Stimulated activated CD4-positive, alpha-beta T cell treated with anti-CD3 and anti-CD28 coated beads, Interleukin-12 subunit alpha, Interleukin-12 subunit beta, amount 100 ng/mL, for 24 hours (primary cell): ENCODE results near the gene ALDOC.
"Not testable (repeated sequence)": the region's sequence is repeated elsewhere in the genome, so short reads cannot be mapped to it uniquely, and the experiment has no call there.

ENCODE experiments used
- DNase-seq, 2 experiments: peaks; one replicate each; pipeline ENCODE4 v3.0.0-alpha.2; 2020; ENCODE audit warnings: low read depth in 2 of 2

ALDOC gene

DNA sequence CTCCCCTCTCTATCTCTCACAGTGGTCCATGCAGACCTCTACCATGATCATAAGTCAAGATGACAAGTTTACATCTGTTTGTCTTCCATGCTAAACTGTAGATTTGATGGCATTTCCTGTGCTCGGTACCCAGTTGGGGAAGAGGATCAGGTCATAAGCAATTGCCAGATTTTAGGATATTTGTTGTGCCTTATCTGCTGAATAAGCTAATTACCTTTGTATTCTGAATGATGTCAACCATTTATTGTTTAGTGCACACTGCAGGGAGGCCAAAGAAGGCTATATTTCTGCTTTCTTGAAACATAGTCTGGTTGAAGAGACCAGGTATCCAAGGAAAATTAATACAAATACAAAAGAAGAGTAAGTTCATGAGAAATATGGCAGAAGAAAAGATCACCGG lies 5.8 kb upstream of the ALDOC start:
- no peak for DNase-seq

DNA sequence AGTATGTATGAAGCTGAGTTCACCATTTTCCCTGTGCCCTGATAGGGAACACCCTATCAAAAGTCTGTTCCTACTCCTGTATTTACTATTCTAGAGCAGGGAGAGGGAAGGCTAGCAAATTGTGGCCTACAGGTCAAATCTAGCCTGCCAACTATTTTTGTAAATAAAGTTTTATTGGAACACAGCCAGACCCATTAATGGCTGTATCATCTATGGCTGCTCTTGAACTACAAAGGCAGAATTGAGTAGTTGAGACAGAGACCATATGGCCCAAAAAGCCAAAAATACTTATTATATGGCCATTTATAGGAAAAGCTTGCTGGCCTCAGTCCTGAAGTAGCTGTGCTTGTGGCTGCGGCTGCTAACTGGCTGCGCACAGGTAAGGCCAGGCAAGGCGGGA lies 4.3 kb upstream of the ALDOC start:
- DNase-seq = no peak

DNA sequence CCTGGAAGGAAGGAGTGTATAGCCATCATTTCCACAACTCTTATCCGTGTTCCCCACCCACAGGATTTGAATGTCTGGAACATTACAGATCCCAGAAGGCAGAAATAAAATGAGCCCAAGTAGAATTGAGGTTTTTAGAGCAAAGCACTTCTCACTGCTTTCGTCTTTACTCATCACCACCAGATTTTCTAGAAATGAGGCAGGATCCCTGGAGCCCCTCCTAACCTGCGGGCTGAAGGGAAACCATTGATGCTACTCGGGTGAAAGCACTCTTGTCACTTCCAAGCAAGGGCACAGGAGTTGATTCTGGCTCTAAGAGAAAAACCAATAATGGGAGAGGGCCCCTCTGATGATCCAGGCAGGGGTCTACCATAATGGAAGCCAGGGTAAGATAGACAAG lies 2.8 kb upstream of the ALDOC start:
- no peak for DNase-seq

DNA sequence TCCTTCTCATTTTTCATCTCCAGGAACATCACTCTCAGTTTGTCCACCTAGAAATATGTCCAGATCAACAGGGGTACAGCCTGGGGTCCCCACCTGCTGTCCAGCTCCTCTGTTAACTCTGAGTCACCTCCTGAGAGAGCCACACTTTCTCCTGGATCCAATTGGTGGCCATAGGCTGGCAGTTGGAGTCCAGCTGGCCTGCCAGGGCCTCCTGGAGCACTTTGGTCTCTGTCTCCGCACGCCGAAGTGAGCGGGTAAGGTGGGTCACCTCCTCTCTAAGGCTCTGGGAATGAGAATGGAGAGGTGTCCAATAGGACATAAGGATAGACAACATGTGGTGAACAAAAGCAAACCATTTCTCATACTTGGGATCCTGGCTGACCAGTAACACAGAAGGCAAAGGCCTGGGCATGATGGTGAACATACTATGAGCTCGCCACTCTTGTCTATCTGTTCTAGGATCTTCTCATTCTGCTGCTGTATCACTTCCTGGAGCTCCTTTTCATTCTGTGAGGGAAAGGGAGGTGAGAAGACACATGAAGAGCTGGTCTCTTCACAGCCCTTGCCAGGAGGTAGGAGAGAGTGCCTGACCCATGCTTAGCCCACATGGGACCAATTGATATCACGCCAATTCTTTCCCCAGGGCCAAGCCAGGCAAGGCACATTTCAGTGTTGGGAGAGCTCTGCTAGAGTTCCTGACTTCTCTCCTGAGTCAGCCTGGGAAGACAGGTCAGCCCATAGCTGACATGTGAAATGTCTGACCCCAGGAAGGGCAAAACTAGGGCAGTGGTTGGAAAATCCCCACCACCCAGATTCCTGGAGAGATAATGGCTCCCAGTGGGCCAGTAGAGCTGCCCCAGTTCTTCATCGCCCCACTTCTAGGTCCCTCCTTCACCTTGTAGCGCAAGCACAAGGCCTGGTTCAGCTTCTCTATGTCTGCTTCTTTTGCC lies 1.8 kb upstream of the ALDOC start:
- DNase-seq = no peak

DNA sequence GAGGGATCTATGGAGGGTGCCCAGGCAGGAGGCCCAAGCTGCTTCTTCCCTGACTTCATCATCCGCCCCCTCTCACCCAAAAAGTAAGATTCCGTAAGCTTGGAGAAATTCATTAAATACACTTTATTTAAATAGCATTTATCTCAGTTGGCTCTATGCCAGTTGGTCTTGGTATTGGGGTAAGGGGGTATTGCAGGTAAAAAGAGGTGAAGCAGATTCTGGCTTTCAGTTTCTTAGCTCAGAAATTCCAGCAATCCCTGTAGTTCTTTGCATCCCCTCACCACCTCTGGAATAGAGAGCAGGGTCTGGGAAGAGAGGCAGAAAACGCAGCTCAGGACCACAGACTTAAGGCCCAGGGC lies 750 bp upstream of the ALDOC start:
- DNase-seq = no peak

DNA sequence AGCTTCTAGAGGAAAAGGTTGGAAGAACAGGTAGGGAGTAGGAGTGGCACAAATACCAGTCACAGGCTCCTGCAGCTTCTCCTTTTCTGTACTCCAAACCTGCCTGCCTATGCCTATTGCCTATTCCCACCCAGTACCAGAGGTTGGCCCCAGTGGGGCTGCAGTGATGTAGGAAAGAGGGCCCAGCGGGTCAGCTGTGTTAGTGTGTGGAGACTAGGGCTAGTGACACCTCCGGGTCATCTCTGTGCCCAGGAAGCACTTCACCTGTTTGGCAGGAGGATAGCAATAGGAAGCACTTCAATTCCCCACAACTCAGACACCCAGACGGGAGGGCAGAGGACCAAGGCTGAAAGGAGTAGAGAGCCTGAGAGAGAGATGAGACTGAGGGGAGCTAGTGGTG lies 679 bp downstream of the ALDOC start:
- not testable (repeated sequence) for DNase-seq

DNA sequence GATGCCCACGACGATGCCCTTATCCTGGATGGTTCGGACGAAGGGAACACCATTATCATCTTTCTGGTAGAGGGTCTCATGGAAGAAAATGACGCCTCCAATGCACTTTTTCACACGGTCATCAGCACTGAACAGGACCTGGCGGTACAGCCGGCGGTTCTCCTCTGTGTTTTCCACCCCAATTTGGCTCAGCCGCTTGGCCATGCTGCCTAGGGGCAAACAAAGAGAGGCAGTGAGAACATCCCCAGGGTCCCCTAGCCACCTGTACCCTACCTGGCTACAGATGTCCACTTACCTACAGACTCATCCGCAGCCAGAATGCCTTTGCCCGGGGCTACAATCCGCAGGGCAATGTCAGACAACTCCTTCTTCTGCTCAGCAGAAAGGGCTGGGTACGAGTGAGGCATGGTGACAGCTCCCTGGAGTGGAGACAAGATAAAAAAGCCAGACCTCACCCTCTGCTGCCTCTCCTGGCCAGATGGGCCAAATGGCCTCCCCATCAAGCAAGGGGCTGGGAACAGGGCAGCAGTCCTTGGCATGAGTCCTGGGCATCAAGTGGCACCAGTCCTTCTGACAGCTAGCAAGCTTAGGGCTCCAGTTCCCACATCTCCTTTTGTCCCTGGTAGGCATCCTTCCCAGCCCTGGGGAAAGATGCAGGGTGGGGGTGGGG lies 1.4 kb downstream of the ALDOC start:
- no peak for DNase-seq

DNA sequence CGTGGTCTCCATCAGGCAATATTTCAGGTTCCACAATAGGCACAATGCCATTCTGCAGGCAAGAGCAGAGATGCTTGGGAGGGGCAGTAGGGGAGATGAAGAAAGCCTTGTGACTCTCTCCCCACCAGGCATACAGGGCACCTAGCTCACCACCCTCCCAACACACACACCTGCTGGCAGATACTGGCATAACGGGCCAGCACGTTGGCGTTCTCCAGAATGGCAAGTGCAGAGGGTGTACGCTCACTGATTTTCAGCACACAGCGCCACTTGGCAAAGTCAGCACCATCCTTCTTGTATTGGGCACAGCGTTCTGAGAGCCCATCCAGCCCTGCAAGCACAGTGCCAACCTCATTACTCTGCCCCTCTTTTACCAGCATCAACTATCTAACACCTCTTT lies 2.2 kb downstream of the ALDOC start:
- DNase-seq = no peak

DNA sequence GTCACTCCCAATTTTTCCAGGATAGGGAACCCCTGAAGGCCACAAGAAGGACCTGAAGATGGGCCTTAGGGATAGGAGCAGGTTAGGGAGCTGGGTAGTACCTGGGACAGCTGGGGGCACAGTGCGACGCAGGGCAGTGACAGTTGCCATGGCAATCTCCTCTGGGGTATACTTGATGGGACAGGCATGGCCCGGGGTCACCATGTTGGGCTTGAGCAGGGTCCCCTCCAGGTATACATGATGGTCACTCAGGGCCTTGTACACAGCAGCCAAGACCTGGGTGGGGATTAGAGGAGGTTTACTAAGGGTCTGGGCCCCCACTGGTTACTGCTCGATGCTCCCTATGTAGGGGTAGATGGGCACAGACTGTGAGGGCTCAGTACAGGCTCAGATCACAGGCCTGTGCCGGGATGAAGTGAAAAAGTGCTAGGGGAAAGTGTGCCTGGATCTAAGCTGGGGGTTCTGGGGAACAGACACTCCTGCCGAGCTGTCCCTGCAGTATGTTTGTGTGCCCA lies 2.7 kb downstream of the ALDOC start:
- no peak for DNase-seq

DNA sequence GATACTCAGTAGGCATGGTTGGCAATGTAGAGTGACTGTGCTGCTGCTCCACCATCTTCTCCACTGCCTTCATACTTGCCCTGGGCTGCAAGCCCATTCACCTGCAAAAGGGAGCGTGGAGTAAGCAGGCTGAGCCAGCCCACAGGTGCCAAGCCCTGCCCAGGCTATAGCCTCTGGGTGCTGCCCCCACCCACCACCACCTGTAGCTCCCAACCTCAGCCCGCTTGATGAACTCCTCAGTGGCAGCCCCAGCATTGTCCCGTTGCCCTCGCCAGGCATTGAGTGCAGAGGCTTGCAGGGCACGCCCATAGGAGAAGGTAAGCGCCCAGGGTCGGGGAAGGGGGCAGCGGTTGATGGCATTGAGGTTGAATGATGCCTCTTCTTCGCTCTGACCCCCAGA lies 3.2 kb downstream of the ALDOC start:
- DNase-seq = no peak

DNA sequence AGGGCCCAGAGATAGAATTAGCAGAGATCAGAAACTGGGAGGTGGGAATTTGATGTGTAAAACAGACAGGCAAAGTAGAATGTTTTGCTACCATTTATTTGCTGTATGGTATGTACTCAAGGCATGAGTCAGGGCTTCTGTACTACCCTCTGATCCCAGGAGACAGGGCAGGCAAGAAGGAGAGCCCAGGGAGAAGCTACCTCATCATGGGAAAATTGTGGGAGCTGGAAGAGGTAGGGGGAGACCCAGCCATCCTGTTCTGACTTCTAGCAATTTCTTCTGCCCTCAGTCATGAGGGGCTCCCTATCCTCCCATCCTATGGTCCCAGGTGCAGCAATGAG lies 3.7 kb downstream of the ALDOC start:
- DNase-seq = no peak

DNA sequence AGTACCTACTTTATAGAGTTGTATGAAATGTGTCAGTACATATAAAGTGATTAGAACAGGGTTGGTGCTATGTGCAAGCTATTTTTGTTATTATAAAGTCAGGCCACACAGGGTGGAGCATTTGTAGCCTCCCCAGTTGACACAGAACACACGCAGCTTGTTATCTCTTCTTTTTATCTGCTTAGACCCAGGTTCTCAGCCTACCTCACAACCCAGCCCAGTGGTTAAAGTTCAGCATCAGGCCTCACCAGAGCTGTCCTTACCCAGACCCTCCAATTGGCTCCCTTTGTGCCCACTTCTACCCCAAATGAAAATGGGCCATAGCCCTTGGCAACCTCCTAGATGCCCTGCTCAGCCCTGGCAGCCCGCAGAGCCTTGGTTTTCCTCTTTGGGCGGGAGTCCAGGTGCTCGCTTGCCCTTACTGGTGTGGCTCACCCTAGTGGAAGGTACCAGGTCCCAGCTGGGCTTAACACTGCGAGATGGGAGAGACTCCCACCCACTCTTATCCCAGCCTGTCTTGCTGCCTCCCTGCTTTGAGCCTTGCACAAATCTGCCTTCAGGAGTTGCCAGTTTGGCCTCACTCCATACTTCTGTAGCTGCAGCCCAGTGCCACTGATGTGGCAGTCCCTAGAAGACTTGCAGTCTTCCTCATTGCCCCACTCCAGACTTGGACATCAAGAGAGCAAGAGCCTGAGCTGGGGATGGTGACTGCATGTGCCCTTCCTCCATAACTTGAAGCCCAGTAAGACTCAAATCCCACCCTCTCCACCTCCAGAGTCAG lies 4.2 kb downstream of the ALDOC start:
- no peak for DNase-seq

DNA sequence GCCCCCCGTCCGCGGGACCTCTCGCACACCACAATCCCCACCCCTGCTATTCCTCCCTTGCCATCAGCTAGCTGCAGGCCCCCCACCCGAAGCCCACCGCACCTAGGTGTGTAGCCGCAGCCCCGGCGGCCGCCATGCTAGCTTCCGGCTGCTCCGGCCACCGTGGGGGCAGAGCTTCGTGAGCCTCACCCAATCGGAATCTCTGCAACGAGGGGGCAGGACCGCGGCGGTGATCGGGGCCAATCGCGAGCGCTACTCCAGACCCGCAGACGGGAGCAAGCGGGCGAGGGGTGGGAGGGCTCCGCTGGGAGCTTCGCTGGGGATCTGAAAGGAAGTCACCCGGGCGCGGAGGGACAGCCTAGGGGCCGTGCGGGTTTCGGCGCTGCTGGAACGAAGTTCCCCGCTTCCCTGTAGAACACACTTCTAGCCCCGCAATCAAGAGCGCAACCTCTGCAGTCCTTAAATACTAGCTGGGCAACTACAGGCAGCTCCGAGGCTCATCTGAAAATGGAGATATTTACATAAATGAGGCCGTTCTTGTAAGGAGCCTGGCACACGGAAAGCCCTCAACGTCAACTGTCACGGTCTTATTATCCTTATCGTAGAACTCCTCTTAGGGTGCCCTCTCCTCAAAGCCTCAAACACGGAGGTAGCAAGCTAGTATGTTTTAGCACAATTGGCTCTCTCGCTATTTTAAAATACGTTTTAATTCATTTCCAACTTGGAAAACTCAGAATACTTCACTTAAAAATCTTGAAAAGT lies 5.2 kb downstream of the ALDOC start, which contains the start of gene PIGS:
Gene PIGS, minus strand, starts transcription at position 164 of the 762 bp plus-strand sequence. Its CDS starts 28 bp downstream, at position 136.
- DNase-seq = peak; percentile 89 to 94

DNA sequence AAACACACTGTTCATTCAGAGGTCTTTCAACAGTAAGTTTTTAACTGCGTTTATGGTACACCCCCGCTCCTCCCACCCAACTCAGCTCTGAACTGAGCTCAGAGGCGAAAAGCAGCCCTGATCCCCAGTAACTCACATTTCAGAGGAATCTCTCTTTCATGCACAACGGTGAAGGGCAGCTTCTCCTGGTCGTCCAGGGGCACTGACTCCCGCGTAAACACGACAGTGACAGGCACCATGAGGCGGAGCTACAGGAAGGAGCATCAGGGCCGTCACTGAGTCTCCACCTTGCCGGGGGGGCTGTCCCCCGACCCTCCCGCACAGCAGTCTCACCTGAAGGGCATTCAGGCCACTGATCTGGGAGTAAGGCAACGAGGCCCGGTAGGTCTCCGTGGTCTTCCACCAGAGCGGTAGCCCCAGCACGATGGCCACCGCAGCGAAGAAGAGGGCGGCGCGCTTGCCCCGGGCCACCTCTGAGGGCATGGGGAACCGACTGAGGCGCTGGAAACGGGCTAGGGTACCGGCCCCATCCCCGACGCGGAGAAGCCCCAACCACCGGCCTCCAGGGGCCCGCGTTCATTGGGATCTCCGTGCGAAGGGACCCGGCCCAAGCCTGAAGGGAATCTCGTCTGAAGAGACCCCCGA lies 5.9 kb downstream of the ALDOC start:
- peak in 1 of 2 experiments; percentile 38 for DNase-seq

DNA sequence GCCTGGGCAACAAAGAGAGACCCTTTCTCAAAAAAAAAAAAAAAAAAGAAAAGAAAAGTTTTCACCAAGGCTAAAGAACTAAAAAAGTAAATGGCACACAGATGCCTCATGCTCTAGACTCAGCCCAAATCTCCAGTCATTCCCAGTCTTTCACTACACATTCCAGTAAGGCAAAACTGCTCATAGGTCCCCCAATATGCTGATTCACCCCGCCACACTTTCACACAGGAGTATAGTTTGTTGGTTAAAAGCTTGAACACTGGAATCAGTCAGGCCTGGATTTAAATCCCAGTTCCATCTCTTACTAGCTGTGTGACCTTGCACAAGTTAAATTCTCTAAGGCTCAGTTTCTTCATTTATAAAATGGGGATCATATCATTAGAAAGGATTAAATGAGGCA lies 7.2 kb downstream of the ALDOC start:
- DNase-seq = no peak

DNA sequence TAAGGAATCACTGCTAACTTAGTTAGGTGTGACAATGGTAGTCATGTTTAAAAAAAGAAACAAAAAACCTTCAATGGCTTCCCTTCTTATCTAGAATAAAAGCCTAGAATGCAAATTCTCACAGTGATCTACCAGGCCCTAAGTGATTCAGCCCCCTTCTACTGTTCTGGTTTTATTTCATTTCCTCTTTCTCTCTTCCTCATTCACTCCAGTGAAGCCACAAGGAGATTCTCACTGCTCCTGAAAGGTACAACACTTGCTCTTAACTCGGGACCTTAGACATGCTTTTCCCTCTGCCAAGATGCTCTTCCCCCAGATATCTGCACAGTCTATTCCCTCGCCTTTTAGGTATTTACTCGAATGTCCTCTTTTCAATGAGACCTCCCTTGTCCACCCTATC lies 9.1 kb downstream of the ALDOC start:
- DNase-seq = no peak

DNA sequence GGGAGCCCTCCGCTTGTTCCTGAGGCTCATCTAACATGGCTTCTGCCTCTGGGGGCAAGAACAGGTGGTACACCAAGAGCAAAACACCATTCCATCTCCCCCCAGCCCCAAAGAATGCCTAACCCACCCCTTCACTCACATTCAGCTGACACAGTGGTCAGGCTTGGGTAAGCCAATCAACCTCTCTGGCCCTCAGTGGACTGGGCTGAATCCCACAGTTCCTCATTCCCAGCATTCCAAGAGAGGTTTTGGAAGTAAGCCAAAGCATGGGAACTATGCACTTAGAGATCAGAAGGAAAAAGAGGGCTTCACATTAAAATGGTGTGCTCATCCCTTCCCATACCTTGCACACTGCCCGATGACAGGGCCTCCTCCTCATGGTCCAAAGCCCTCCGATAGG lies 13.2 kb downstream of the ALDOC start:
- DNase-seq = no peak

DNA sequence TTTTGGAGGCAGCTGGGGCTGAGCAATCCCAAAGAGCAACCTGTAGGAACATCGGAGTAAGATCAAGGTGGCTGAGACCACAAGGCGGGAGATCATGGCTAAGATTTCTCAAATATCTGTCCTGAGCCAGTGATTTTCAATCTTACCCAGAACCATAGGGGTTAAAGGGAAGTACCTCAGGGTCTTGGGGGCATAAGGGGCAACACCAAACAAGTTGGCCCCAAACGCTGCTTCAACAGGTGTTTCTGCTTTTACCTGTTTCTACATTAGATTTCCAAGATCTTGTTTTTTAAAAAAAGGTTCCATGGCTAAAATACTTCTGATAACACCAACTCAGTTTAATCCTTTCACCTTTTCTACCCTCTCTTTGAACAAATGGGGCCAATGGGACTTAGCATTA lies 21.7 kb downstream of the ALDOC start:
- DNase-seq = no peak

DNA sequence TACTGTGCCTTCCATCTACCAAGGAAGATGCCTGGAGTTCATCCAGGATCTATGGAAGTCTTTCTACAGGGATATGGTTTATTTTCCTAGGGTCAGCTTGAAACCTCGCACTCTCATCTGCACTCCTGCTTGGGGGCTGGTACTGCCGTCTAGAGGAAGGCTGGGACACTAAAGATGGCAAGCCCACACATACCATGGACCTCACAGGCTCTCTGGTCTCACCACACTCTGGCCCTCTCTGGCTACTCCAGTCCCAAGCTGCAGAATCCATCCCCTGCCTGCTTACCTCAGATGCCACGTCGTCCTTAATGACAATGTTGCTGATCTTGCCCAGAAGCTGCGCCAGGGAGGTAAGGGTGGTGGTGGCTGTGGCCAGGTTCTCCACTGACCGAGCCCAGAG lies 22.1 kb downstream of the ALDOC start:
- DNase-seq = no peak

DNA sequence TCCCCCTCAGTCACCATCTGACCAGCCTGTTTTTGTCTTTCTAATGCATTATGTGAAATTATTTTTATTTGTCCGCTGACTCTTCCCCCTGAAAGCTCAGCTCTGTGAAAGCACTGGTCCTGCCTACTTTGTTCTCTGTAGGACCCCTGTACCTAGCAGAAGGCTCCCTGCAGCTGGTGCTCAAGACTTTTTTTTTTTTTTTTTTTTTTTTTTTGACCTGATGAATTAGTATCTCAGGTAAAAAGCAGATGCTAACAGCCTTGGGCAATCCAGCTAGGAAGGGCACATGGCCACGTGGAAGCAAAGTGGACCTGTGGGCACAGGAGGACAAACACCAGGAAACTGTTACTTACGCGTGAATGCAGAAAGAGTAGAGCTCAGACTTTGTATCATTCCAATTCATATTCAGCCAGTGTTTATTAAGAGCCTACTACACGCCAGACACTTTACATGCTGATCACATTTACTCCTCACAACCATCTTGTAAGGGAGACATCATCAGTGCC lies 23.6 kb downstream of the ALDOC start:
- DNase-seq = no peak
